GM18499 (cell line): Measurements from ENCODE around the gene HSD11B2.

Experiments used
- ATAC-seq: cut with Tn5 transposase; IDR thresholded peaks from one replicate; pipeline ENCODE4 v1.9.1; 2021; ENCODE audit warnings: moderate number of reproducible peaks; ENCODE audit not compliant: insufficient read depth, unreplicated experiment

The HSD11B2 gene

GRCh38 chr16:67466581-67466980 is 35.7 kb downstream of the HSD11B2 start:
- no peak for ATAC-seq

- no peak for ATAC-seq
These were observed 37.8 kb downstream of the HSD11B2 start for GRCh38 chr16:67468731-67469130.

- ATAC-seq, result no peak
These were observed 39.4 kb downstream of the HSD11B2 start for GRCh38 chr16:67470359-67470758.

GRCh38 chr16:67471758-67472384 is 41.0 kb downstream of the HSD11B2 start:
- no peak for ATAC-seq

GRCh38 chr16:67474551-67475455 is 43.9 kb downstream of the HSD11B2 start:
- ATAC-seq, result no peak

GRCh38 chr16:67477960-67478554 is 47.1 kb downstream of the HSD11B2 start:
- ATAC-seq, result no peak

- ATAC-seq, result peak; percentile 92
These were observed 50.1 kb downstream of the HSD11B2 start, which contains the start of gene ATP6V0D1 for GRCh38 chr16:67480833-67481560. Gene ATP6V0D1, minus strand, starts transcription at chr16:67481157. Its CDS starts 71 bp downstream, at chr16:67481086.

- no peak for ATAC-seq
These were observed 50.8 kb downstream of the HSD11B2 start for GRCh38 chr16:67481561-67482232.

- no peak for ATAC-seq
These were observed 51.5 kb downstream of the HSD11B2 start for GRCh38 chr16:67482233-67482924.

- no peak for ATAC-seq
These were observed 52.2 kb downstream of the HSD11B2 start, which contains the start of gene AGRP for GRCh38 chr16:67483150-67483549. Gene AGRP, minus strand, starts transcription at chr16:67483547. Its CDS starts 149 bp downstream, at chr16:67483398.

GRCh38 chr16:67483731-67484525 is 53.0 kb downstream of the HSD11B2 start:
- no peak for ATAC-seq

GRCh38 chr16:67486805-67487204 is 55.9 kb downstream of the HSD11B2 start:
- no peak for ATAC-seq
